Ovary (tissue), 9 donors: ENCODE measurements around the gene SLC22A13. TPM values are rescaled to one million over a fixed set of nuclear protein-coding genes. Genes with fewer than 3 reads are reported as not detected.
"Not testable (repeated sequence)": the region's sequence is repeated elsewhere in the genome, so short reads cannot be mapped to it uniquely, and the experiment has no call there.

Experiments
- DNase-seq, 5 donors: peaks; one replicate each; pipeline ENCODE4 v3.0.0-alpha.2; 2019 to 2020
- H3K27ac ChIP-seq, 2 donors: fragments of 200-600 bp; one replicate each; pipeline versions ENCODE4 v1.5.1 to v1.8.0; 2019 to 2022
- H3K27me3 ChIP-seq: fragments of 200-600 bp; one replicate; pipeline ENCODE4 v1.8.0; 2022
- H3K36me3 ChIP-seq: fragments of 200-600 bp; sonication (generic); one replicate; pipeline ENCODE4 v1.5.1; 2019
- H3K4me1 ChIP-seq: one replicate; pipeline ENCODE4 v1.8.1; 2013; ENCODE audit warnings: mild to moderate bottlenecking, moderate library complexity; ENCODE audit not compliant: insufficient read depth
- H3K4me3 ChIP-seq: fragments of 200-600 bp; sonication (generic); one replicate; pipeline ENCODE4 v1.5.1; 2017
- H3K9me3 ChIP-seq, 2 donors: fragments of 200-600 bp in 1 of 2; sonication (generic) in 1 of 2; one replicate each; pipeline versions ENCODE4 v1.5.1 to v1.8.1; 2013 to 2019; ENCODE audit warnings: mild to moderate bottlenecking in 1 of 2, moderate library complexity in 1 of 2
- EP300 ChIP-seq: sonication (generic); formaldehyde crosslinking; IDR thresholded peaks from one replicate; pipeline ENCODE4 v1.6.1; 2017; ENCODE audit warnings: antibody characterized with exemption
- POLR2A ChIP-seq: fragments of 450-650 bp; IDR thresholded peaks from one replicate; pipeline ENCODE4 v1.6.1; 2017; ENCODE audit warnings: antibody characterized with exemption, mild to moderate bottlenecking, moderate library complexity
- WGBS, 3 donors: extraction: QIAGEN DNeasy Blood & Tissue Kit in 1 of 3; methylation state at CpG; one replicate each; pipeline versions ENCODE4 v1.1.5 to v1.1.7; 2013 to 2017; 5-methylcytosine and 5-hydroxymethylcytosine counted together
- intact Hi-C, 4 donors: fragments of 100-400 bp; cut with DNase I; formaldehyde crosslinking; loops; one replicate each; pipeline versions ENCODE4 v1.11.0 to v1.15.1; 2022 to 2023
- polyA plus RNA-seq, 2 donors: library from polyadenylated mRNA; stranded (reverse); fragments of 200-250 nt in 1 of 2; fragments of 350-450 nt in 1 of 2; fragmentation: Illumina TruSeq in 1 of 2; extraction: RNeasy Lipid Tissue Mini Kit (QIAGEN cat#74804) in 1 of 2; gene quantifications; one replicate each; pipeline ENCODE4 v1.2.3, GENCODE V29; 2013 to 2014
- total RNA-seq, 7 donors: library from RNA; depleted of rRNA in 2 of 7; stranded (reverse); fragments of >200 nt in 2 of 7; fragmentation: NEBNext Ultra II Directional in 3 of 7; extraction: Animal tissue kit (Norgen Biotek cat#: 25700) in 3 of 7; gene quantifications; one replicate each; pipeline versions ENCODE4 v1.1.0 to v1.2.4, GENCODE V29; 2016 to 2023
- TF ChIP-seq, protein P1 (sequence below), 3 donors: fragments of 450-650 bp in 2 of 3; fragments of 200-600 bp in 1 of 3; IDR thresholded peaks; one replicate each; pipeline versions ENCODE4 v1.5.1 to v1.8.0; 2016 to 2022; ENCODE audit warnings: antibody characterized with exemption in 3 of 3, mild to moderate bottlenecking in 1 of 3
- donor health status: DM: no; HTN: no; CAD: no; lungs with moderate emphysema.
- donor health status: DM: no; HTN: no; CAD: no.
- donor health status: Bipolar disorder and iron deficiency.
- donor health status: DM: yes; HTN: yes; CAD: no.
- donor health status: DM: no; HTN: no; CAD: no.
- donor health status: DM: yes; HTN: yes; CAD: no.

Gene SLC22A13
- total and polyA plus RNA-seq, 9 donors = 0.12 to 0.46 (median 0.18) TPM; not detected in 4

DNA sequence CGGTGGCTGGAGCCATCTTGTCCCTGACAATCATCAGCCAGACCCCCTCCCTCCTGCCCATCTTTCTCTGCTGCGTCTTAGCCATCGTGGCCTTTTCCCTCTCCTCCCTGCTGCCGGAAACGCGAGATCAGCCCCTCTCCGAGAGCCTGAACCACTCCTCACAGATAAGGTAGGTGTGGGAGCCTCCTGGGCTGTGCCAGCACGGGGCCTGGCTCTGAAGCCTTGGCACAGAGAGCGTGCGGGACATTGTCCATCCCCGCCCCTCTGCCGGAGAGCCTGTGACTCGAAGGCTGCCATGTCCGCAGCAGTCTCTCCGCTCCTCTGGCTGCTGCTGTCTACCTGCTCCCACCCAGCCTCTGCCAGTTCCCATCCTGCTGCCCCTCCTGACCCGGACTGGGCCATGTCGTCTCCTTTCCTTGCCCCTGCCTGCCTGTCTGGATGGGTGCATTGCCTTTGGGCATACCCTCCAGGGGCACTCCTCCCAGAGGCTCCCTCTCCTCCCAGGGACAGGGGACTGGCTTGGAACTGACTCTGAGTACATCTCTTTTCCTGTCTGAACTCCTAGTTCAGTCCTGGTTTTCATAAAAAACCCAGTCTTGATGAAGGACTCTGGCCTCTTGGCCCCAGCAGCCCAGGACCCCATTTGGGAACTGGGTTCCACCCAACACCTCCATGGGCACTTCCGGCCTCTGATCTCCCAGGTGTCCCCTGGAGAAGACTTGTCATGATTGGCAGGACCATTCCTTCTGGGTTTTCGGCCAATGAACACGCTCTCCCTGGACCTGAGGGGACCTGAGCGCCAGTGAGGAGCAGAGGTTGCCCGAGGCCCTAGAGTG is 51.0 kb downstream of the SLC22A13 start:
- 64 to 77% (median 65%) methylated on average over 21 to 22 of the region's 22 CpGs for WGBS, 3 donors
- intact Hi-C loops = no loop called here

DNA sequence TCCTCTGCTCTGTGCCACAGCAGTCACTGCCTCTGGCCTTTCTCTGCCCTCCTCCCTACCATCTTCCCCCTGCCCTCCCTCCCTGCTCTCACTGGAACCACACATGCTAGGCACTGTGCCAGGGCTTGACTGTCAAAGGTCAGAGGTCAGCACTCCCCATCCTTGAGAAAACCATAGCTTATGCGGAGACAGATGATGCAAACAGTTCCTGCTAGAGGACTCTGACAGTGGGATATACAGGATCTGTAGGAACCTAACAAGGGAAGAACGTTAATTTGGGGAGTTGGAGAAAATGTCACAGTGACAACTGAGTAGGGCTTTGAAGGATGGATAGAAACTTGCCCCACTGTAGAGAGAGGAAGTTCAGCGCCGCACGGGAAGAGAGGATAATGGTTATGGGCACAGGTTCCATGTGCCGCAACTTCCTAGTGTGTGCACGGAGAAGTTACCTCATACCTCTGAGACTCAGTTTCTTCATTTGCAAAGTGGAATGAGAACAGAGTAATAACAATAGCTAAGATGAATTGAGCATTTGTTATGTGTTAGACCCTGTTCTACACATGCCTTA is 51.7 kb downstream of the SLC22A13 start:
- WGBS, 3 donors = 76 to 82% (median 79%) methylated on average over 7 of the region's 7 CpGs
- H3K9me3 ChIP-seq = no peaks in the 10 kb centered on the region
- no peak for DNase-seq
- H3K36me3 ChIP-seq = no peaks in the 10 kb centered on the region
- H3K27me3 ChIP-seq = no peaks in the 10 kb centered on the region
- no peaks in the 10 kb centered on the region for H3K4me1 ChIP-seq
- intact Hi-C loops = no loop called here
- no peak for TF ChIP-seq EP300
- TF ChIP-seq, protein P1, sequence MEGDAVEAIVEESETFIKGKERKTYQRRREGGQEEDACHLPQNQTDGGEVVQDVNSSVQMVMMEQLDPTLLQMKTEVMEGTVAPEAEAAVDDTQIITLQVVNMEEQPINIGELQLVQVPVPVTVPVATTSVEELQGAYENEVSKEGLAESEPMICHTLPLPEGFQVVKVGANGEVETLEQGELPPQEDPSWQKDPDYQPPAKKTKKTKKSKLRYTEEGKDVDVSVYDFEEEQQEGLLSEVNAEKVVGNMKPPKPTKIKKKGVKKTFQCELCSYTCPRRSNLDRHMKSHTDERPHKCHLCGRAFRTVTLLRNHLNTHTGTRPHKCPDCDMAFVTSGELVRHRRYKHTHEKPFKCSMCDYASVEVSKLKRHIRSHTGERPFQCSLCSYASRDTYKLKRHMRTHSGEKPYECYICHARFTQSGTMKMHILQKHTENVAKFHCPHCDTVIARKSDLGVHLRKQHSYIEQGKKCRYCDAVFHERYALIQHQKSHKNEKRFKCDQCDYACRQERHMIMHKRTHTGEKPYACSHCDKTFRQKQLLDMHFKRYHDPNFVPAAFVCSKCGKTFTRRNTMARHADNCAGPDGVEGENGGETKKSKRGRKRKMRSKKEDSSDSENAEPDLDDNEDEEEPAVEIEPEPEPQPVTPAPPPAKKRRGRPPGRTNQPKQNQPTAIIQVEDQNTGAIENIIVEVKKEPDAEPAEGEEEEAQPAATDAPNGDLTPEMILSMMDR (IDR thresholded peaks at IDR 0.05) = no peak
- no peak overlapping the region for H3K27ac ChIP-seq
- no peak overlapping the region for H3K4me3 ChIP-seq

More for the DNA sequence above, 51.0 kb downstream of the SLC22A13 start:
- Histone ChIP-seq H3K4me3 (no peak overlapping the region), H3K36me3 (no peaks in the 10 kb centered on the region), H3K9me3 (no peaks in the 10 kb centered on the region), H3K4me1 (no peaks in the 10 kb centered on the region), H3K27me3 (no peaks in the 10 kb centered on the region), H3K27ac (no peak overlapping the region)
- DNase-seq = no peak
- TF ChIP-seq EP300 = no peak
- TF ChIP-seq POLR2A = no peak
- TF ChIP-seq, protein P1 (IDR thresholded peaks at IDR 0.05) = no peak

DNA sequence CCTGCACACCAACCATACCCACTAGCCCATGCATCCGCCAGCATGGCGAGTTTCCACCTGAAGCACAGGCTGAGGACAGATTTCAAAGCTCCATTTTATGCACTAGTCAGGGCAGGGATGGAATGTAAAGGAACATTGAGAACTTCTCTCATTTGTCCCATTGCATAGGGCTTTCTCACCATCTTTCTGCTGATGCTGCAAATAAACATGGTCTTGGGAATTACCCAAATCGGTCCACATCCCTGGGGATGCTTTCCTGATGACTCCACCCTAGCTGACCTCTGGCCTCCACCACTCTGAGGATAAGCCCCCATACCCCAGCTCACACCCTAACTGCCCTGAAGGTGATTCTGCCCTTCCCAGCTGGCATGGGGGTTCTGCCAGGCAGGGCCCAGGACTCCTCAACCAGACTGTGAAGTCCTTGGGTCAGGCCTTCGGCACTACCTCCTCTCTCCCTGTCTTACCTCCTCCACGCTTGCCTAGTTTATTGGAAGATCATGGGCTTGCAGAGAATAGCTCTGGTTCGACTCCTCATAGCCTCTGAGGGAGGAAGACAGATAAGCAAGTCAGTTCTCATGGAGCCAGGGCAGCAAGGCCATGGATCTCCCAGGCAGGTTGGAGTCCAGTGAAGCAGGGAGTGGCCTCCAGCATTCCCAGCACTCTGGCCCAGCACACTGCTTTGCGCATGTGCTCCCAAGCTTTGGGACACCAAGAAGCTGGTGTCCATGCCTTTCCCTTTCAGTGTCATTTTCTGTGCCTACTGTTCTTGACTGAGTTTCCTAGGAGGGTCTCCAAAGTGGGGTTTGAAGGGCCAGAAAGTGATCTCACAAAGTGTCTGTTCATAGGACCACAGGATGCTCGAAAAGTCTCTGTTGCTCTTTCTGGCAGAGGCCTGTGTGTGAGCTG is 53.4 kb downstream of the SLC22A13 start:
- TF ChIP-seq, protein P1 (IDR thresholded peaks at IDR 0.05) = no peak
- TF ChIP-seq POLR2A = no peak
- TF ChIP-seq EP300 = no peak
- no peak overlapping the region for H3K4me3 ChIP-seq
- DNase-seq = no peak
- H3K27ac ChIP-seq = no peak overlapping the region
- intact Hi-C loops = no loop called here
- H3K4me1 ChIP-seq = no peaks in the 10 kb centered on the region
- no peaks in the 10 kb centered on the region for H3K27me3 ChIP-seq
- no peaks in the 10 kb centered on the region for H3K9me3 ChIP-seq
- 81 to 93% (median 85%) methylated on average over 8 of the region's 8 CpGs for WGBS, 3 donors
- no peaks in the 10 kb centered on the region for H3K36me3 ChIP-seq

DNA sequence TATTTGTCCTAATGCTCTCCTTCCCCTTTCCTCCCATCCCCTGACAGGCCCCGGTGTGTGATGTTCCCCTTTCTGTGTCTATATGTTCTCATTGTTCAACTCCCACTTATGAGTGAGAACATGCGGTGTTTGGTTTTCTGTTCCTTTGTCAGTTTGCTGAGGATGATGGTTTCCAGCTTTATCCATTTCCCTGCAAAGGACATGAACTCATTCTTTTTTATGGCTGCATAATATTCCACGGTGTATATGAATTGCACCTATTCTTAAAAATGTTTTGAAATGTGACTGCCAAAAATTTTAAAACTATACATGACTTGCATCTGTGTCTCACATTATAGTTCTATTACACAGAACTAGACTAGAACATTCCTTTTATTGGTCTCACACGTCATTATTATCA is 55.0 kb downstream of the SLC22A13 start:
- intact Hi-C loops, H3K27ac ChIP-seq, DNase-seq, H3K9me3 ChIP-seq, H3K4me1 ChIP-seq, H3K4me3 ChIP-seq, H3K27me3 ChIP-seq, H3K36me3 ChIP-seq: not testable (repeated sequence)
- whole genome bisulfite sequencing, 3 donors = 88 to 95% (median 92%) methylated on average over 4 of the region's 4 CpGs
